H1 (cell line): ENCODE measurements around the gene PRSS16.

Experiments used
- BACH1 ChIP-seq: IDR thresholded peaks from 2 replicates; pipeline ENCODE4 v1.6.1; 2012; ENCODE audit warnings: low read length, improper control_type of control experiment
- CREB1 ChIP-seq: IDR thresholded peaks from 2 replicates; pipeline ENCODE4 v1.6.1; 2012; ENCODE audit warnings: inconsistent platforms
- CTCF ChIP-seq, 3 experiments: IDR thresholded peaks; 1 replicate in 2 of 3; 2 replicates in 1 of 3; pipeline versions ENCODE4 v1.5.1 to v1.6.1; 2011; ENCODE audit warnings: low read length in 3 of 3, mild to moderate bottlenecking in 3 of 3, inconsistent platforms in 2 of 3, low read depth in 1 of 3, moderate library complexity in 1 of 3; ENCODE audit not compliant: insufficient read depth in 1 of 3; ENCODE audit errors: control extremely low read depth in 1 of 3
- JUND ChIP-seq: IDR thresholded peaks from 2 replicates; pipeline ENCODE4 v1.6.1; 2011; ENCODE audit warnings: mild to moderate bottlenecking, improper control_type of control experiment, low read length
- MAX ChIP-seq: IDR thresholded peaks from 2 replicates; pipeline ENCODE4 v1.6.1; 2012; ENCODE audit warnings: inconsistent platforms
- POLR2A ChIP-seq, 2 experiments: IDR thresholded peaks; 1 replicate in 1 of 2; 2 replicates in 1 of 2; pipeline ENCODE4 v1.6.1; 2011; ENCODE audit warnings: low read depth in 2 of 2, low read length in 2 of 2, mild to moderate bottlenecking in 2 of 2; ENCODE audit errors: control extremely low read depth in 1 of 2
- POLR2AphosphoS5 ChIP-seq: IDR thresholded peaks from 2 replicates; pipeline ENCODE4 v1.6.1; 2011; ENCODE audit warnings: low read depth, low read length
- SRF ChIP-seq: IDR thresholded peaks from 2 replicates; pipeline ENCODE4 v1.6.1; 2011; ENCODE audit warnings: mild to moderate bottlenecking, low read depth, low read length, moderate library complexity
- TEAD4 ChIP-seq: IDR thresholded peaks from 2 replicates; pipeline ENCODE4 v1.6.1; 2012; ENCODE audit warnings: low read depth, low read length, inconsistent platforms, mixed read lengths
- USF2 ChIP-seq: IDR thresholded peaks from 2 replicates; pipeline ENCODE4 v1.6.1; 2011; ENCODE audit warnings: low read length, improper control_type of control experiment
- YY1 ChIP-seq: IDR thresholded peaks from 2 replicates; pipeline ENCODE4 v1.6.1; 2011; ENCODE audit warnings: low read depth, mild to moderate bottlenecking, low read length

- TF ChIP-seq CTCF (IDR thresholded peaks at IDR 0.05; ENCODE audit: control extremely low read depth in 1 of 3, insufficient read depth in 1 of 3, low read depth in 1 of 3, low read length in 3 of 3) (peak; percentile 60 to 72 (median 66)), CREB1 (peak; percentile 81), MAX (peak; percentile 75), YY1 (0 out of 2 replicates have a peak, but pooled peaks have one; percentile 32), TEAD4 (no peak), POLR2A (IDR thresholded peaks at IDR 0.05; ENCODE audit: control extremely low read depth in 1 of 2, low read depth in 2 of 2, low read length in 2 of 2) (peak; percentile 62 to 71), SRF (no peak), BACH1 (no peak), USF2 (no peak), JUND (no peak), POLR2AphosphoS5 (peak; percentile 64)
Measured at GRCh38 chr6:27251606-27252251, 4.2 kb downstream of the PRSS16 start.
